HEK293 (cell line): Measurements from ENCODE around the gene ZNF862.
A peak's percentile ranks its signal among the peaks of the same experiment; 100 is the strongest.

Experiments used
- CTCF ChIA-PET: fragments of 350-600 bp; formaldehyde crosslinking; extraction: SDS; loops from one replicate; lab custom pipeline; 2021; ENCODE audit warnings: antibody characterized with exemption; lab: Yijun Ruan, JAX
- POLR2A ChIA-PET: fragments of 300-600 bp; formaldehyde crosslinking; extraction: SDS; loops from one replicate; lab custom pipeline; 2020; ENCODE audit warnings: antibody characterized with exemption, inconsistent platforms; lab: Yijun Ruan, JAX
- H3K27ac ChIP-seq: fragments of 200-500 bp; sonication (Bioruptor generic); 2 replicates; pipeline ENCODE4 v1.5.1; 2014; ENCODE audit warnings: low read depth, low read length, control low read depth, inconsistent platforms; ENCODE audit errors: extremely low read depth
- H3K36me3 ChIP-seq, 2 experiments: fragments of 200-500 bp in 1 of 2; sonication (Bioruptor generic) in 1 of 2; 1 replicate in 1 of 2; 2 replicates in 1 of 2; pipeline ENCODE4 v1.5.1; 2014 to 2017; ENCODE audit warnings: inconsistent platforms in 2 of 2, low read length in 2 of 2; ENCODE audit not compliant: control insufficient read depth in 2 of 2, insufficient read depth in 1 of 2
- H3K4me1 ChIP-seq: fragments of 200-500 bp; sonication (Bioruptor generic); 2 replicates; pipeline ENCODE4 v1.5.1; 2014; ENCODE audit warnings: mild to moderate bottlenecking, low read length, inconsistent platforms; ENCODE audit not compliant: control insufficient read depth, insufficient read depth
- H3K4me3 ChIP-seq: 2 replicates; pipeline ENCODE4 v1.5.1; 2011; ENCODE audit warnings: low read depth, mild to moderate bottlenecking, control low read depth, low read length, moderate library complexity
- H3K9me3 ChIP-seq: fragments of 200-500 bp; sonication (Bioruptor generic); 2 replicates; pipeline ENCODE4 v1.5.1; 2014; ENCODE audit warnings: low read depth, low read length, inconsistent platforms; ENCODE audit not compliant: control insufficient read depth, insufficient read depth
- EGR2 ChIP-seq: fragments of 450-650 bp; formaldehyde crosslinking; IDR thresholded peaks from 2 replicates; pipeline ENCODE4 v1.5.1; 2016; ENCODE audit warnings: low read depth, missing biosample characterization, missing genetic modification characterization
- GFI1B ChIP-seq: fragments of 450-650 bp; formaldehyde crosslinking; IDR thresholded peaks from 2 replicates; pipeline ENCODE4 v1.5.1; 2016; ENCODE audit warnings: missing biosample characterization, missing genetic modification characterization
- GLIS2 ChIP-seq: fragments of 450-650 bp; formaldehyde crosslinking; IDR thresholded peaks from 2 replicates; pipeline ENCODE4 v1.5.1; 2016; ENCODE audit warnings: missing biosample characterization, missing genetic modification characterization
- KLF10 ChIP-seq: fragments of 450-650 bp; IDR thresholded peaks from 2 replicates; pipeline ENCODE4 v1.5.1; 2018; ENCODE audit warnings: missing biosample characterization, mild to moderate bottlenecking, missing genetic modification characterization
- YY1 ChIP-seq: fragments of 450-650 bp; formaldehyde crosslinking; IDR thresholded peaks from 2 replicates; pipeline ENCODE4 v1.5.1; 2018; ENCODE audit warnings: missing biosample characterization, missing genetic modification characterization
- ZFHX2 ChIP-seq: fragments of 450-650 bp; formaldehyde crosslinking; conservative IDR thresholded peaks from 2 replicates; pipeline ENCODE4 v1.5.1; 2016; ENCODE audit warnings: missing biosample characterization, missing genetic modification characterization
- ZFP3 ChIP-seq: fragments of 450-650 bp; formaldehyde crosslinking; IDR thresholded peaks from 2 replicates; pipeline ENCODE4 v1.5.1; 2016; ENCODE audit warnings: low read depth, missing biosample characterization, missing genetic modification characterization
- ZNF350 ChIP-seq: fragments of 450-650 bp; formaldehyde crosslinking; IDR thresholded peaks from 2 replicates; pipeline ENCODE4 v1.5.0; 2017; ENCODE audit warnings: missing biosample characterization, mild to moderate bottlenecking, missing genetic modification characterization
- ZNF394 ChIP-seq: fragments of 450-650 bp; formaldehyde crosslinking; IDR thresholded peaks from 2 replicates; pipeline ENCODE4 v1.5.1; 2016; ENCODE audit warnings: missing biosample characterization, missing genetic modification characterization, mild to moderate bottlenecking, moderate library complexity, borderline replicate concordance
- ZNF707 ChIP-seq: fragments of 450-650 bp; formaldehyde crosslinking; IDR thresholded peaks from 2 replicates; pipeline ENCODE4 v1.5.1; 2016; ENCODE audit warnings: missing biosample characterization, missing genetic modification characterization
- ZNF776 ChIP-seq: fragments of 450-650 bp; formaldehyde crosslinking; IDR thresholded peaks from 2 replicates; pipeline ENCODE4 v1.5.0; 2017; ENCODE audit warnings: missing biosample characterization, missing genetic modification characterization, borderline replicate concordance
- TF ChIP-seq, protein P1 (sequence below): fragments of 450-650 bp; formaldehyde crosslinking; IDR thresholded peaks from 2 replicates; pipeline ENCODE4 v1.5.1; 2016; ENCODE audit warnings: missing biosample characterization, missing genetic modification characterization
- TF ChIP-seq, protein P2 (sequence below): fragments of 450-650 bp; formaldehyde crosslinking; IDR thresholded peaks from 2 replicates; pipeline ENCODE4 v1.5.1; 2016; ENCODE audit warnings: missing biosample characterization, missing genetic modification characterization
- TF ChIP-seq, protein P3 (sequence below): fragments of 450-650 bp; formaldehyde crosslinking; IDR thresholded peaks from 2 replicates; pipeline ENCODE4 v1.5.1; 2016; ENCODE audit warnings: missing biosample characterization, missing genetic modification characterization
- TF ChIP-seq, protein P4 (sequence below): fragments of 450-650 bp; formaldehyde crosslinking; IDR thresholded peaks from 2 replicates; pipeline ENCODE4; 2016; ENCODE audit warnings: missing biosample characterization, missing genetic modification characterization

ZNF862 gene

DNA sequence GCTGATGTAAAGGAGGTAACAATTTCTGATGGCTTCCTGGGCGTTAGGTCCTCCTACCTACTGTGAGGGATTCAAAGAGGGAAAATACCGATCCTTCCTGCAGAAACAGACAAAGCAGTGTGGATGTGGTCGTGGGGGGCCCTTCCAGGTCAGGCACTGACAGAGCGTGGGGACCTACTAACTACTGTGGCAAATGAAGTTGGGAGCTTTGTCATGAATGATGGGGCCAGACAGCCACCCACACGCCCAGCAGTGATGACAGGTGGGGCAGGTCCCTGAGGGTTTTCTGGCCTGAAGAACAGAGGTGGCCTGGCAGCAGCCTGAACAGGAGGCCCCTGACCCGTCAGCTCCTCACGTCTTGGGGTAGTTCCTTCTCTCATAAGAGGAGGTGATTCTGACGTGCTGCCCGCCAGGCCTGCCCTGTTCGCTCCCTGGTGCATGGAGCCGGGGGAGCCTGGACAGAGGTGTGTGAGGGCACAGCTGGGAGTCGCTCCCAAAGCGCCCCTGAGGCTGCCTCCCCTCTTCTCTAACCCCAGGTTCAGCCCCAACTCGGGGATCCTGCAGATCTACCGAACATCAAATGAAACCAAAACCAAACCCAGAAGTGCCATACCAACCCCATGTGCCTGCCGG, 39.8 kb downstream of the ZNF862 start:
- CTCF ChIA-PET = no interaction called here
- no peaks in the 10 kb centered on the region for H3K4me1 ChIP-seq
- no peaks in the 10 kb centered on the region for H3K9me3 ChIP-seq
- no peak overlapping the region for H3K4me3 ChIP-seq
- no peak overlapping the region for H3K27ac ChIP-seq
- TF ChIP-seq ZNF394 (tag by site-specific recombination) (no peak), ZNF350 (tag by site-specific recombination) (no peak), GFI1B (tag by site-specific recombination) (no peak), ZNF707 (tag by site-specific recombination) (no peak), ZFP3 (tag by site-specific recombination) (no peak), ZNF776 (tag by site-specific recombination) (no peak), YY1 (tag by site-specific recombination) (no peak)
- TF ChIP-seq, protein P1, sequence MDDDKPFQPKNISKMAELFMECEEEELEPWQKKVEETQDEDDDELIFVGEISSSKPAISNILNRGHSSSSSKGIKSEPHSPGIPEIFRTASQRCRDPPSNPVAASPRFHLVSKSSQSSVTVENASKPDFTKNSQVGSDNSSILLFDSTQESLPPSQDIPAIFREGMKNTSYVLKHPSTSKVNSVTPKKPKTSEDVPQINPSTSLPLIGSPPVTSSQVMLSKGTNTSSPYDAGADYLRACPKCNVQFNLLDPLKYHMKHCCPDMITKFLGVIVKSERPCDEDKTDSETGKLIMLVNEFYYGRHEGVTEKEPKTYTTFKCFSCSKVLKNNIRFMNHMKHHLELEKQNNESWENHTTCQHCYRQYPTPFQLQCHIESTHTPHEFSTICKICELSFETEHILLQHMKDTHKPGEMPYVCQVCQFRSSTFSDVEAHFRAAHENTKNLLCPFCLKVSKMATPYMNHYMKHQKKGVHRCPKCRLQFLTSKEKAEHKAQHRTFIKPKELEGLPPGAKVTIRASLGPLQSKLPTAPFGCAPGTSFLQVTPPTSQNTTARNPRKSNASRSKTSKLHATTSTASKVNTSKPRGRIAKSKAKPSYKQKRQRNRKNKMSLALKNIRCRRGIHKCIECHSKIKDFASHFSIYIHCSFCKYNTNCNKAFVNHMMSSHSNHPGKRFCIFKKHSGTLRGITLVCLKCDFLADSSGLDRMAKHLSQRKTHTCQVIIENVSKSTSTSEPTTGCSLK (tag by site-specific recombination) = no peak
- TF ChIP-seq, protein P2, sequence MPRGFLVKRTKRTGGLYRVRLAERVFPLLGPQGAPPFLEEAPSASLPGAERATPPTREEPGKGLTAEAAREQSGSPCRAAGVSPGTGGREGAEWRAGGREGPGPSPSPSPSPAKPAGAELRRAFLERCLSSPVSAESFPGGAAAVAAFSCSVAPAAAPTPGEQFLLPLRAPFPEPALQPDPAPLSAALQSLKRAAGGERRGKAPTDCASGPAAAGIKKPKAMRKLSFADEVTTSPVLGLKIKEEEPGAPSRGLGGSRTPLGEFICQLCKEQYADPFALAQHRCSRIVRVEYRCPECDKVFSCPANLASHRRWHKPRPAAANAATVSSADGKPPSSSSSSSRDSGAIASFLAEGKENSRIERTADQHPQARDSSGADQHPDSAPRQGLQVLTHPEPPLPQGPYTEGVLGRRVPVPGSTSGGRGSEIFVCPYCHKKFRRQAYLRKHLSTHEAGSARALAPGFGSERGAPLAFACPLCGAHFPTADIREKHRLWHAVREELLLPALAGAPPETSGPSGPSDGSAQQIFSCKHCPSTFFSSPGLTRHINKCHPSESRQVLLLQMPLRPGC = no peak
- TF ChIP-seq, all 188 proteins: peak for 0
- POLR2A ChIA-PET = no interaction called here
- H3K36me3 ChIP-seq = peaks cover 0 to 54% of the 10 kb centered on the region in 2 experiments; a peak in 1 of 3 replicates

DNA sequence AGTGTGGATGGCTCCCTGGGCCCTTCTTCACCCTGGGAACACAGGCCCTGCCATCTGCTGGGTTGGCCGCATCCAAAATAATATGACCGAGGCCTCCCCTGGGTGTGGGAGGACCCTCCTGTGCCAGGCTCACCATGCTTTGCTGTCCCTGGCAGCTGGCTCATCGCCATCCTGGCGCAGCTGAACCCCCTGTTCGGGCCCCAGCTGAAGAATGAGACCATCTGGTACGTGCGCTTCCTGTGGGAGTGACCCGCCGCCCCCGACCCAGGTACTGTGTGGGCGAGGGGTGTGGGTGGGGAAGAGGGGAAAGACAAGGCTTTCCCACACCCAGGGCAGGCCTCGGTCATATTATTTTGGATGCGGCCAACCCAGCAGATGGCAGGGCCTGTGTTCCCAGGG, 40.3 kb downstream of the ZNF862 start:
- POLR2A ChIA-PET = no interaction called here
- Histone ChIP-seq H3K27ac (no peak overlapping the region), H3K9me3 (no peaks in the 10 kb centered on the region), H3K4me3 (no peak overlapping the region), H3K4me1 (no peaks in the 10 kb centered on the region), H3K36me3 (peaks cover 0 to 54% of the 10 kb centered on the region in 2 experiments; a peak in 1 of 3 replicates)
- CTCF ChIA-PET = no interaction called here
- TF ChIP-seq ZFHX2 (tag by site-specific recombination) = peak; percentile 74
- TF ChIP-seq EGR2 (tag by site-specific recombination) = peak; percentile 74
- no peak for TF ChIP-seq KLF10
- TF ChIP-seq, protein P3, sequence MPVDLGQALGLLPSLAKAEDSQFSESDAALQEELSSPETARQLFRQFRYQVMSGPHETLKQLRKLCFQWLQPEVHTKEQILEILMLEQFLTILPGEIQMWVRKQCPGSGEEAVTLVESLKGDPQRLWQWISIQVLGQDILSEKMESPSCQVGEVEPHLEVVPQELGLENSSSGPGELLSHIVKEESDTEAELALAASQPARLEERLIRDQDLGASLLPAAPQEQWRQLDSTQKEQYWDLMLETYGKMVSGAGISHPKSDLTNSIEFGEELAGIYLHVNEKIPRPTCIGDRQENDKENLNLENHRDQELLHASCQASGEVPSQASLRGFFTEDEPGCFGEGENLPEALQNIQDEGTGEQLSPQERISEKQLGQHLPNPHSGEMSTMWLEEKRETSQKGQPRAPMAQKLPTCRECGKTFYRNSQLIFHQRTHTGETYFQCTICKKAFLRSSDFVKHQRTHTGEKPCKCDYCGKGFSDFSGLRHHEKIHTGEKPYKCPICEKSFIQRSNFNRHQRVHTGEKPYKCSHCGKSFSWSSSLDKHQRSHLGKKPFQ (tag by site-specific recombination) = no peak
- TF ChIP-seq GLIS2 (tag by site-specific recombination) = no peak
- TF ChIP-seq, protein P4, sequence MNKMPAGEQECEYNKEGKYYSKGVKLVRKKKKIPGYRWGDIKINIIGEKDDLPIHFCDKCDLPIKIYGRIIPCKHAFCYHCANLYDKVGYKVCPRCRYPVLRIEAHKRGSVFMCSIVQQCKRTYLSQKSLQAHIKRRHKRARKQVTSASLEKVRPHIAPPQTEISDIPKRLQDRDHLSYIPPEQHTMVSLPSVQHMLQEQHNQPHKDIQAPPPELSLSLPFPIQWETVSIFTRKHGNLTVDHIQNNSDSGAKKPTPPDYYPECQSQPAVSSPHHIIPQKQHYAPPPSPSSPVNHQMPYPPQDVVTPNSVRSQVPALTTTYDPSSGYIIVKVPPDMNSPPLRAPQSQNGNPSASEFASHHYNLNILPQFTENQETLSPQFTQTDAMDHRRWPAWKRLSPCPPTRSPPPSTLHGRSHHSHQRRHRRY (tag by site-specific recombination) = no peak
